HG03442 (cell line): Measurements from ENCODE around the gene ARHGEF40.
A peak's percentile ranks its signal among the peaks of the same experiment; 100 is the strongest.

ENCODE experiments used
- ATAC-seq: cut with Tn5 transposase; IDR thresholded peaks from one replicate; pipeline ENCODE4 v1.9.1; 2021; ENCODE audit warnings: mild to moderate bottlenecking, moderate library complexity; ENCODE audit not compliant: unreplicated experiment

The ARHGEF40 gene

DNA sequence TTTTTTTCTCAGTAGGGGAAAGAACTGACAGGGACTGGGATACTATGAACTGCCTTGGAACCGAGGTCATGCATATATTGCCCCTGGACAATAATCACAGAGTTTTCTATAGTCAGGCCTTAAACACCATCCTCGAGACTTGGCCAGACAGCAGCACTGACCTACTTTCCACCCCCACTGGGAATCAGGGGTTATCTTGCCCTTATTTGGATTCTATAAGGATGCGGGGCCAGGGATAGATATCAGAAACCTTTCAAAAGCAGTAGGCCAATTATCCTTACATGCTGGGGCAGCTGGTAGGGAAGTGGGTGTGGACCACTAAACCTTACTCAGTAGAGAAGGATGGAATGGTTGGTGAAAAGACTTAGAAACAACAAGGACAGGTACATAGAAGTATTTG, 26.3 kb downstream of the ARHGEF40 start:
- no peak for ATAC-seq

DNA sequence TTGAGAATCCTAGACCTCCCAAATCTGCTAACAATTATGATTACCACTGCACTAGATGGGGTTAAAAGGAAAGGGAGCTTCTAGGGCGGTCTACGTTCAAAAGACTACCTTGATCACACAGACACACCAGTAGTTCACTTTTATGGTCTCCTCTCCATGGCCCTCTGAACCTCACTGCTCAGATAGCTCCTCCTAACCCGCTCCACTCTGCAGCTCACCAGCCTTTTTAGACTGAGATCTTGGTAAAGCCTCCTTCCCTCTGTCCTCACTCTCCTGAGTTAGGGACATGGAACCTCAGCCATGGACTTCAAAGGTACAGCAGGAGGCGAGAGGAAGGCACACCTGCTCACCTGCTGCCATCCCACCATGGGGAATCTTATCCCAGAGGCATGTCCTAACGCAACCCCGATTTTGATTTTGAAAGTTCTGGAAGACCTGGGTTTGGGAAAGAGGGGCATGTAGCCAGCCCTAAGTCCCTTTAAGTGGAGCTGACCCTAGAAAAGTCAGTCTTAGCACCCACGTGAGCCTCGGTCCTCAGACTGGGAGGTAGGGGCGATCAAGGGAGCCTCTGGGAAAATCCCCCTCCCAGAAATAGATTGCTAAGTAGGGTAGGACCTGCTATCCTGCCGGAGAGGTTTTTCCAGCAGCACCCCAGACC, 27.0 kb downstream of the ARHGEF40 start:
- ATAC-seq: no peak

DNA sequence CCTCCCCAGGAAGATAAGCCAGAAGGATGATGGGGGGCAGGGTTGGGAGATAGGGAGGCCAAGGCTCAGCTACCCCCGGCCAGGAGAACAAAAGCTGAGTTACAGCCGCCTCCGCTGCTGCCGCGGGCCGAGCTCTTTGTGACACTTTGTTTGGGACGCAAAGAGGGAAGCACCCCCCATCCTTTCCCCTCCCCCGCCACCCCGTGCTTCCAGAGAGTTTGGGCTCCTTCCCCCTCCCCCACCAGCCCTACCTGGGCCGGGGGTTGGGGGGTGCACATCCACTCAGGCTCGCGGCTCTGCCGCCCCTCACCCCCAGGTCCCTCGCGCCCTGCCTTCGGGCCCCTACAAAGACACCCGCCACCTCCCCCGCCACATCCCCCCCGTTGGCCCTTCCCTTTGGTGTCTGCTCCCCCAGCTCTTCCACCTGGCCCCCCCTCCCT, 27.6 kb downstream of the ARHGEF40 start:
- no peak for ATAC-seq

DNA sequence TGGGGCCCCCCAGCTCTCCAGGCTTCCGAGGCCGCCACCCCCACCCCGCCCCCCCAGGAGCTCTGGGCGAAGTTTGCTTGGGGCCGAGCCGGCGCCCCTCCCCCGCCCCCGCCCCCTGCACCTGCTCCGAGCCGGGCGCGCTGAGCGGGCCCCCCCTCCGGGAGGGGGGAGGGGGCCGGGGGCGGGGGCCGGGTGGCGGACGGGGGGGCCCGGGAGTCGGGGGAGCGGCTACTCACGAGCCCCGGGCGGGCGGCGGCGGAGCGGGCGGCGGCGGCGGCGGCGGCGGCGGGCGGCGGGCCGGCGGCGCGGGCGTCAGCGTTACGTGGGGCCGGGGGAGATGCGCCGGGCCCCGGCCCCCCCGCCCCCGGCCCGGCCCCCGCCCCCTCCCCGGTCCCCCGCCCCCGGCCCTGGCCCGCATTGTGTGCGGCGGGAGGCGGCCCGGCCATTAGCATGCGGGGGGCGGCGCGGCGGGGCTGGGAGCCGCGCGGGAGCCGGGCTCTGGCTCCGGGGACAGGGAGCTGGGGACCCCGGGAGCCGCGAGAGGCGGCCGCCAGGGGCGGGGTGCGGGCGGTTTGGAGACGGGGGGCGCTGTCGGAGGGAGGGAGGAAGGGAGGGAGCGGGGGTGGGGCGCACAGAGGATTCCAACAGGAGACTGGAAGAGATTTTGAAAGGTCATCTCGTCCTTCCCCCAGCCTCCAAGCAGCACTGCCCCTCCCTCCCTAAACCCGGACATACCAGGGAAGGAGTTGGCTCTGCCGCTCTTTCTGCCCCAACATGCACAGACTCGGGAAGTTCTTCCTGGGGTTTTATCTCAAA, 28.2 kb downstream of the ARHGEF40 start, which contains the start of gene ZNF219:
ZNF219 (minus strand) TSS at position 580 of the 816 bp plus-strand sequence. CDS start 5,064 bp downstream, outside the sequence.
- no peak for ATAC-seq

DNA sequence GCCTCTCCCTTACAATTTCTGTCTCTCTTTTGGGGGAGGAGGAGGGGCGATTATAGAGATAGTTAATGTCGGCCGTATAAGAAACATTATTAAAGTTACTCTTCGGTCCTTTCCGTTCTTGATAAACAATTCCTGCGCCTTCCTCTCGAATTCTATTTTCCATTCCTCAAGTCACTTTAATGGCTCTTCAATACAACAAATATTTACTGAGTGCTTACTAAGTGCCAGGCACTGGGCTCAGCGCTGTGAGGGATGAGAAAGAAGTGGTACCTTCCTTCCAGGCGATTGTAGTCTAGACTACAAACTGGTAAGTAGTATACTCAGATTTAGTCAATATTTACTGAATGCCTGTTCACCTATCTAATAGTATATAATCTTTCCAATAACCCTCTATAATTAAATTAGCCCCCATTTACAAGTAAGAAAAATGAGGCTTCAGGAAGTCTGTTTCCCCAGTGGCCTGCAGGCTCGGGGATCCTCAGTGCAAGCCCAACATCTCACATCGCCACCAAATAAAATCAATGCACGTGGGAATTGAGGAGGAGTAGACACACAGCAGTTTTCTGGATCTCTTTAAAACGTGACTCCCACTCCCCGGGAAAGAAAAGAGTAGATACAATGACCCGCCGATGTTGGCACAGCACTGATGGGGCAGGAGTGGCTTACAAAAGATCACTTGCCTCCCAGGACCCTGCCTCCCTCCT, 28.9 kb downstream of the ARHGEF40 start:
- ATAC-seq: no peak

DNA sequence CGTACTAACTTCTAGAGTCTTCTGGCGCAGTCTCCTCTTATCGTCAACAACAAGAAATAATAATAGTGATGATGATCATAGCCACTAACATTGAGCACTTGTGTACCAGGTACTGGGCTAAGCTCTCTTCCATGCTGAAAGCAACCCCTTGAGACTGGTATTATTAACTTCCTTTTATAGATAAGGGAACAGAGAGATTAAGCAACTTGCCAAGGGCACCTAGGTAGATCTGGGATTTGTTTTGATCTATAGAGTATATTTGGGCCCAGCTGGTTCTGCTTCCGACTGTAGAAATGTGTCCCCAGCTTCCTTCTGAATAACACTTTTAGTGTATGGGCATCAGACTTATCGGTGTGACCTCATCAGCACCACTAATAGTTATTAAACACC, 29.5 kb downstream of the ARHGEF40 start:
- no peak for ATAC-seq

DNA sequence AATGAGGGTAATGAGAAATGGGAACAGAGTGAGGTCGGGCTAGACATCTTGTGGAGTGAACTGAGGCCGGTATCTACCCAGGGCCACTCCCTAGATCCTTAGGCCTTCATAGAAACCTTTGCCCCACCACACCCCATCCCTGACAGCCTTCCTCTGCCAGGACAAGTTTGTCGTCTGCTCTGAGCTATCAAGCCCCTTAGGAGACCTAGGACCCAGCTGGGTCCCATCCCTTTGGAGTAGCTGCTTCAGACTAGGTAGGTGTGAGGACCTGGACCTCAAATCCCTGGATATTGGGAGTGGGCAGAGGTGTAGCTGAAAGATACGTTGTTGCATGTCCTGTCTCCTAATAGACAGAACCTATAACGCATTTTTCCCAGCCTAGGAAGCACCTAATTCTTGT, 30.8 kb downstream of the ARHGEF40 start, which contains the start of gene TMEM253:
TMEM253 (plus strand) TSS at position 136 of the 400 bp plus-strand sequence. CDS start 278 bp downstream, outside the sequence.
- ATAC-seq: no peak

DNA sequence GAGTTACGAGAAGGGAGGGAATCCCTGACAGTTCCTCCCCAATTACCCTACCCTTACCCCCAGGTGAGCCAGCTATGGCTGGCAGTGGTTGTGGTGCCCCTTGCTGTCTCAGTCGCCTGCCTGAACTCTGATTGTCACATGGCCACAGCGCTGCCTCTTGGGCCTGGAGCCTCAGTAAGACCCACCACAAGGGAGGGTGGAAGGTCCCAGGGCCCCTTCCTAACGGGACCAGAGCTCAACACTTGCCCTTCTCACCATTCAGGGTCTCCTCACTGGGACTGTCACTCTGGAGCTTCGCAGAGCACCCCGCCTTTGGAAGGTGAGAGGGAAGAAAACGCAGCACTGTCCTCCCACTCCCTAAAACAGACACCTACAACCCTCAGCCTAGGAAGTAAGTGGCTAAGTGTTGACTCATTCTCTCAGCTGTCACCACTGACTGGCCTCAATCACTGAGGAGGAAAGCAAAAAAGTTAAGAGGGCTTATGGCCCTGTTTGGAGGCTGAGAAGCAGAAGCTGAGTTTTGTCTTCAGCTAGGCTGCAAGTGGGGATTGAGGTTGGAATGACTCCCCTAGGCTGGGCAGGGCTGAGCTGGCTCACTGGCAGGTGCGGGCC, 31.8 kb downstream of the ARHGEF40 start:
- ATAC-seq: no peak

DNA sequence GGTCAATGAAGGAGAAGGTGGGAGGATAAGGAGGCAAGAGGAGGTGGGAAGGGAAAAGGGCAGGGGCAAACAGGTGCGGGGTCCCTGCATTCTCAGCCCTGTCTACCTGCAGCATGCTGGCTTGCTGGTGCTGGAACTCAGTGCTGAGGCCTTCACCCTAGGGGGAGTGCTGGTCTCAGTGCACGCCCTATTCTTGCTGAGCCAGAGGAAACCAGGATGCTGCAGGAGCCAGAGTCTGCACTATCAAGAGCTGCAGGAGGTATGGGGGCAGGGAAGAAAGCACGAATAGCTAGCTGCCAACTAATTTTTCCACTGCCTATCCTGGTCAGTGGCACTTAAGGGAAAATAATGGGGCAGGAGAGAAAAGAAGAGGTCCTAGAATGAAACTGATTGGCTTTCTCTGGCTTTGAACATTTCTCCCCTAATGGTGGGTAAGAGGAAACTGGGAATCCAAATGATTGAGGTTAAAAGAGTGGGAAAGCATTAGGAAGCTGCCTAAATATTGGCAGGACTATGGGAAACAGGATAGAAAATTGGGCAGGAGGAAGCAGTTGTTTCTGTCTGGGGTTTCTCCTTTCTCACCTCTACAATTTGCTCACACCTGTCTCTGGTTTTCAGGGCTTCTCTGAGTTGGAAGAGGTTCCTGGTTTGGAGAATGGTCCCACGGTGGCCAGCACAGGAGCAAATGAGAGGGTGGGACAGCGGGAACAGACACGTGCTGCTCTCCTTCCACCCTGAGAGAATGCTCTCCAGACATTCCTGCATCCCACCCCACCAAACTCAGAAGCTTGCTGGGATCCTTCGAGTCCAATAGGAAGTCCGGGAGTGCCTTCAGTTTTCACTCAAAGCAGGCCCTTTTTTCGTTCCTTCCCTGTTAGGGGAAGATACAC, 32.7 kb downstream of the ARHGEF40 start:
- no peak for ATAC-seq

DNA sequence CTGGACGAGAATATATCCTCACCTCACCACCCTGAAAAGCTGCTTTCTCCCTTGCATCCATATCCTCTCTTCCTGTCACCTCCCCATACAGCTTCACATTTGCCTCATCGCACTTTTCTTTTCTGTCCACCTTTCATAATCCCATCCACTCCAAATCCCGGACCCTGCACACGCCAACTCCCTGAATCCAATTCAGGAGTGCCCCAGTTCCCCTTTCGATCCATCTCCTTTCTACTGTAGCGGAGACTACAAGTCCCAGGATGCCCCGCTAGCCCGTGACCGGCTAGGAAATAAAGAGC, 33.3 kb downstream of the ARHGEF40 start:
- ATAC-seq: no peak

DNA sequence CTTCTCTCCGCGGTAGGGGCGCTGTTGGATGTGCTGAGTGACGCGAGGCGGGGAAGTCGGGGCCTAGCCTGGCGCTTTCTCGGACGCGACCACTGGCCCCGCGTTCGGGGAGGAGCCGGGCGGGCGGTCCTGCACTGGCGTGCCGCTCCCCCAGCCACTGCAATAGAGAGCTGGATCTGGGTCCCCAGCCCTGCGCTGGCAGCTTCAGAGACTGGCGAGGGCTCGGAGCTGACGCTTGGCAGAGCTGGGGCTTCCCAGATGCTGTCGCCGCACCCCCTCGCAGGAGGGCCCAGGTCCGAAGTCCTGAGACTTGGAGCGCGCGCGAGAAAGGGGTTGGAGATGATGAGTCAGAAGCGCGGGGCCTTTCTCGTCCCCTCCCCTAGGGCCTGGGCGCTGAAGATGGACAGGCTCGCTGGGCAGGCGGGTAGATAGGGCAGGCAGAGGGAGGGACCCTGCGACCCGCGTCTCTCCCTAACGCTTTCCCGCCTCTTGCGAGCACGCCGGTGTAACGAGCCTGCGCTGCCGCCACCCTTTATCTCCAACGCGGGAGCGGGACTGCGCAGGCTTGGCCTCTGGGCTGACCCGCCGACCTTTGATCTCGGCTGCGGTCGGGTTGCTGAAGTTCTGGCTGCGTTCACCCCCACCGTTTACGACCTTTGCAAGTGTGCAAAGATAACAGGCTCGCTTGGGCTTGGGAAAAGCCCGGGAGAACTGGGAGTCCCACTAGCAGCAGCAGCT, 33.8 kb downstream of the ARHGEF40 start:
- peak; percentile 91 for ATAC-seq

DNA sequence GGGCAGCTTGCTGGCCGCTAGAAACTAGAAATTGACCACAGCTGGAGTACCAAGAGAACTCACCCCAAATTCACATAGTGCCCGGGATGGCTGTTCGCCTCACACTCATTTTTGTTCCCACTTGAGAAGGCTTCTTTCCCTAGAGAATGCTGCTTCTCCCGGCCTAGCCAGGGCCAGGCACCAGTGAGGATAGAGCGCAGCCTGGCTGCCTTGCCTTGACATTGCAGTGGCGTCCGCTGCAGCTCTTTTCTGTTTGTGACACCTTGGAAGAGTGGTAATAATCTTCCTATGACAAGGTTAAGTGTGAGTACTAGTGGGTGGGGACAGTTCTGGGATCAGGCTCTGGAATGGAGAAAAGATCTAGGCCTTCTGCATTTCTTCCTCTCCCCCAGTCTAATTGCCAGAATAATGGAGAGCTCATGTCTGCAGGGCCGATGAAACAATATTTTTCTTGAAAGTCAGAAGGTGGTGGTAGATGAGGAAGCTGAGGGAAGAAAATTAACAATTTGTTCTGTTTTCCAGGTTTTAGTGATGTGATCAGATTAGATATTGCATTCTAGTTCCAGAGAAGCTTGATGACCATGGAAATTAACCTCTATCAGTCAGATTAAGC, 34.5 kb downstream of the ARHGEF40 start:
- peak; percentile 32 for ATAC-seq

DNA sequence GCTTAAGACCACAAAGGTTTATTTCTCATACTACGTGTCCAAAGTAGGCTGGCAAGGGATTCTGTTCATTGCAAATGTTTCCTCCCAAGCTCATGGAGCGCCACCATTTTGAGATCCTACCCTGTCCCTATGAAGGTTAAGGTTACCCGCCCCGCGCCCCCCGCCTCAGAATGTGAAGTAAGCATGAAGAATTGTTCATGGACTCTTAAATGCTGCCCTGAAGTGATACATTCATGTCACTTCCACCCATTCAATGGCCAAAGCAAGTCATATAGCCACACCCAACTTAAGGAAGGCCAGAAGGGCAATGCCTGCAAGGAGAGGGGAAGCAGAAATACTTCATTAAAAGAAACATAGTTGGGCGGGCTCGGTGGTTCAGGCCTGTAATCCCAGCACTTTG, 35.0 kb downstream of the ARHGEF40 start:
- no peak for ATAC-seq

DNA sequence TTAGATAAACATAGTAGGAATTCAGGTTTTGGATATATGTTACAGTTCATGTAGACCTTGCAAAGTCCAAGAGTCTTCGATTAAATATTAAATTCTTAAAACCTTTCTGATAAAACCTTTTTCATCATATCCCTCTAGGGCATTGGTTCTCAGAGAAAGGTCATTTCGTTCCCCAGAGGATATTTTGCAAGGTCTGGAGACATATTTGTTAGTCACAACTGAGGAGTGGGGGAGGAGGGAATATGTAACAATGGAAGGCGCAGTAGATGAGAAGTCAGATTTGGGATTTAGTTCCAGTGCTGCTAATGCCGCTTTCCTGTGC, 36.0 kb downstream of the ARHGEF40 start:
- ATAC-seq: no peak

DNA sequence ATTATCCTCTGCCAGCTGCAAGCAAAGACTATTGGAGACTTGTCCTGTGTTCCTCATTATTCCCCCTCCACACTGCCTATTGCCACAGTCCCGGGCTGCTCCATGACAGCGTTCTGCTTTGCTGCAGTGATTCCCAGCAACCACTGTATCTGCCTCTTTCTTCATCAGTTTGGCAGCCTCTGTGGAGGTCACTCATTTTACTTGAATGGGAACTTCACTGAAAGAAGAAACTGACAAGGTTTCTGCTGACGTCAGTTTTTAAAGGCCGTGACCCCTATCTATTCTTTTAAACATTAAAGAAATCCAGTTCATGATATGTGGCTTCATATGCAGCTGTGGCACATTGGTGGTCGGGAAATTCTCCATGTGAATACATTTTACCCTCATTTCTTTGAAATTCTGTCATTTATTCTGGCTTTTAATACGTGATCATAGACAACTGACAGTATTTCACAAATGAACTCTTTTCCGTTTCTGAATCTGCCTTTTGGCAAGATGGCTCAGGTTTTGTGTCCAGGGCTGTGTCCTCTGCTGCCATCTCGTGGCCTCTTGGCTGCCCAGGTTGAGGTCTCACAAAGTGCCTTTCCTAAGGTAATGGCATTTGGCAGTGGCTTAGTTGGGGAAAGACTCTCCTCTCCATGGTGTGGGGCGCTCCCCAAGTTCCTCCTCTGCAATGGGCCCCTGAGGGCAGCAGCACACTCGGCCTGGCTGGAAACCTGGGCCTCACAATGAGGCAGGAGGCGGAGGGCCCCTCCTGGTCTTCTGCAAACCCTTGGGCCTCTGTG, 36.6 kb downstream of the ARHGEF40 start:
- no peak for ATAC-seq

DNA sequence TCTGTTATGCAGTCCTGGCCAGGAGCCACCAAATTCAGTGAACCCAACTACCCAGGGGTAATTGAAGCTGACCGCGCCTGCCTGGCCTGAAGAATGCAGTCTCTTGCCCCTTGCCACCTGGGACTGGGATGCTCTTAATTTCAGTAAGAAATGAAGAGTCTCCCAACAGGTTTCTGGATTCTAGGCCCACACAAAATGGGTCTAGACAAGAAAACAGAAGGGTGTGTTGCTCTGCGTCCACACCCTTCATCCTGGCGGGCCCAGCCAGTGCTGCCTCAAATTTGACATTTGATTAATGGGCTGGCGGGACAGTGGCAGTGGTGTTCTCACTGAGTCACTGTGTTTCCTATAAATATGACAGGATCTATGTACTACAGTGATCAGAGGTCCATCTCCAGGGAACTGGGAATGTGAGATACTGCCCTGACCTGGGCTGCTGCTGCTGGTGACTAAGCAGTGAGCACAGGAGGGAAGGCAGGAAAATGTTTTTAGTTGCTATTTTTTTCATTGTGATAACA, 37.2 kb downstream of the ARHGEF40 start:
- no peak for ATAC-seq

DNA sequence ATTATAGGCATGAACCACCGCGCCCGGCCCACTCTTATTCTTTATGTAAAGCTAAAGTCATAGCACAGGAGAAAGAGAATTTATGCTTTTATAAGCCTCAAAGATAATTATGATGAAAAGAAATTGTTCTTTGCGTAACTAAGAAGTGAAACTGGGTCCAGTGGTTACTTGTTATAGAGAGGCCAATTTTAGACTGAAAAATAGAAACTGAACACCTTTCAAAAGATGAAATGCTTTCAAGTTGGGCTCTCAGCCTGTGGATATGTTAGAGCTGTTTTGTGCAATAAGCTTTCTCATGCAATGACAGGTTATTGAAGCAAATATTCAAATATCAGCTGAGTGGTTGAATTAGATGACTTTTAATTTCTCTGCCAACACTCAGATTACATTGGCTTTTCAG, 38.7 kb downstream of the ARHGEF40 start:
- ATAC-seq: no peak

DNA sequence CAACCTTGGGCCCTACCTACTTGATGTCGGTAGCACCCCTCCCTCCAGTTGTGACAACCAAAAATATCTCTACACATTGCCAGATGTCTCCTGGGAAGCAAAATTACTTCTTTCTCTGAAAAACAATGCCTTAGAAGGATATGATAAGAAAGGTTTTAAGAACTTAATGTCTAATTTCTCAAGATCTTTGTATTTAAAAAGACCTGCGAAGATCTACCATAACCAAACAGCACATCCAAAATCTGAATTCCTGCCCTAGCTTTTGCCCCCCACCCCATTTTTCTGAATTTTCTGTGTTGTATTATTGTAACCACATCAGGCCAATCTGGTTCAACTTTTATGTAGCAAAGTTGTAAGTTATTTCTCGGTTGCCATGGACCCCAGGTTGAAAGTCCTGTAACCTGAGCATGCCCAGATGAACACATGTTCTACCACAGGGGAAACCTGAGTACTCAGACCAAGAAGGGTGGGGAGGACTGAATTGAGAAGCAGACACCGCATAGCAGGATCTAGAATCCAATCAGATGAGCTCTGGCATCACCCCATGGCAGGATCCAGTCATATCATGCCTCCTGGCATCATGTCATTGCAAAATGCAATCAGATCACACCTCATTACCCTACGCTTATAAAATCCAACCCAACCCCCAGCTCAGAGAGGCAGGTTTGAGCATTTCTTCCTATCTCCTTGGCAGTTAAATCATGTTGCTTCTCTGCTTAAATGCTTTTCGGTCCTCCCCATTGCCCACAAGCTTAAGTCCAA, 39.5 kb downstream of the ARHGEF40 start:
- peak; percentile 65 for ATAC-seq
